GM12878 (cell line): ENCODE results near the gene USP17L27. TPM values are rescaled to one million over a fixed set of nuclear protein-coding genes. Genes with fewer than 3 reads are reported as not detected.
"Not testable (repeated sequence)": the region's sequence is repeated elsewhere in the genome, so short reads cannot be mapped to it uniquely, and the experiment has no call there.

Experiments
- ATAC-seq: fragments of 200-7000 bp; cut with Tn5 transposase; 3 replicates; pipeline ENCODE4 v1.9.1; 2020; ENCODE audit warnings: mild to moderate bottlenecking, moderate library complexity
- BruUV-seq: library from RNA; stranded (reverse); fragments of 400-500 nt; replicated peaks from 2 replicates; lab custom pipeline; 2021; lab: Mats Ljungman, UMichigan
- CTCF ChIA-PET: fragments of 300-600 bp; sonication (Branson Sonifier 250); formaldehyde crosslinking; extraction: SDS; loops from one replicate; lab custom pipeline; 2021; ENCODE audit warnings: inconsistent platforms; lab: Yijun Ruan, JAX
- POLR2A ChIA-PET: fragments of 350-600 bp; formaldehyde crosslinking; extraction: SDS; loops from one replicate; lab custom pipeline; 2021; ENCODE audit warnings: inconsistent platforms; lab: Charles Lee
- RAD21 ChIA-PET: fragments of 300-600 bp; sonication (Branson Sonifier 250); formaldehyde crosslinking; loops from one replicate; lab custom pipeline; 2023; ENCODE audit warnings: antibody characterized with exemption; ENCODE audit not compliant: unreplicated experiment; lab: Charles Lee
- SMC1A ChIA-PET: fragments of 300-600 bp; sonication (Branson Sonifier 250); formaldehyde crosslinking; loops from one replicate; lab custom pipeline; 2023; ENCODE audit not compliant: unreplicated experiment, uncharacterized antibody; lab: Charles Lee
- DNase-seq: peaks from one replicate; pipeline ENCODE4 v3.0.0-alpha.2; 2011; ENCODE audit warnings: low read depth, low spot score
- FAIRE-seq: peaks from 3 replicates; lab custom pipeline; 2011; peaks lifted over from hg19 to GRCh38; lab: Jason Lieb, UNC
- H2AFZ ChIP-seq: 2 replicates; pipeline ENCODE4 v1.6.0; 2011; ENCODE audit warnings: low read depth, low read length, control low read depth; ENCODE audit not compliant: control insufficient read depth
- H3K27ac ChIP-seq: 2 replicates; pipeline ENCODE4 v1.5.1; 2011; ENCODE audit warnings: control low read depth; ENCODE audit not compliant: control insufficient read depth, insufficient read depth
- H3K27me3 ChIP-seq, 2 experiments: replicated peaks in 1 of 2; 2 replicates each; pipeline versions ENCODE4 v1.6.0 to v1.6.1; 2011; ENCODE audit warnings: low read length in 1 of 2; ENCODE audit not compliant: control insufficient read depth in 2 of 2, insufficient read depth in 2 of 2
- H3K36me3 ChIP-seq, 2 experiments: 2 replicates each; pipeline ENCODE4 v1.5.1; 2011; ENCODE audit warnings: low read length in 1 of 2; ENCODE audit not compliant: control insufficient read depth in 2 of 2, insufficient read depth in 2 of 2
- H3K4me1 ChIP-seq: 2 replicates; pipeline ENCODE4 v1.6.1; 2011; ENCODE audit warnings: mild to moderate bottlenecking, low read length, moderate library complexity, mixed read lengths; ENCODE audit not compliant: control insufficient read depth, insufficient read depth
- H3K4me2 ChIP-seq: 2 replicates; pipeline ENCODE4 v1.6.0; 2011; ENCODE audit warnings: control low read depth; ENCODE audit not compliant: control insufficient read depth, insufficient read depth
- H3K4me3 ChIP-seq: fragments of 200-600 bp; sonication (generic); 2 replicates; pipeline ENCODE4 v1.5.1; 2016
- H3K79me2 ChIP-seq: 2 replicates; pipeline ENCODE4 v1.6.0; 2011; ENCODE audit warnings: low read length; ENCODE audit not compliant: control insufficient read depth, insufficient read depth
- H3K9ac ChIP-seq: 2 replicates; pipeline ENCODE4 v1.8.0; 2011; ENCODE audit warnings: low read length, control low read depth, mixed read lengths; ENCODE audit not compliant: control insufficient read depth, insufficient read depth
- H3K9me3 ChIP-seq: replicated peaks from 3 replicates; pipeline ENCODE4 v1.5.1; 2011; ENCODE audit warnings: mild to moderate bottlenecking, low read length; ENCODE audit not compliant: control insufficient read depth, insufficient read depth
- H4K20me1 ChIP-seq: 2 replicates; pipeline ENCODE4 v1.6.0; 2011; ENCODE audit not compliant: control insufficient read depth, insufficient read depth
- WGBS: methylation state at CpG from one replicate; pipeline ENCODE4 v1.1.6; 2016; ENCODE audit warnings: low lambda C conversion rate; ENCODE audit not compliant: insufficient replicate concordance, insufficient coverage; ENCODE audit errors: missing lambda C conversion rate; 5-methylcytosine and 5-hydroxymethylcytosine counted together
- in situ Hi-C: fragments of 300-500 bp; cut with MboI; formaldehyde crosslinking; loops from 9 replicates; pipeline ENCODE4 v1.14.3; 2018; ENCODE audit warnings: mixed read lengths
- intact Hi-C: fragments of 100-400 bp; cut with micrococcal nuclease; formaldehyde crosslinking; loops from one replicate; pipeline ENCODE4 v1.14.2; 2022; ENCODE audit not compliant: unreplicated experiment
- polyA plus RNA-seq, 11 experiments: library from polyadenylated mRNA; depleted of rRNA in 4 of 11; unstranded in 6 of 11; stranded (reverse) in 5 of 11; fragments of >200 nt; fragmentation: Nextera tagmentation in 4 of 11; fragmentation: Illumina TruSeq in 1 of 11; extraction: Ambion mirVana in 4 of 11; extraction: Trizol in 1 of 11; gene quantifications; 1 replicate in 1 of 11; 2 replicates in 10 of 11; pipeline versions ENCODE4 v1.2.1 to v1.2.3, GENCODE V29; 2011 to 2016; ENCODE audit warnings: inconsistent platforms in 2 of 11, missing spikeins in 2 of 11, low read depth in 1 of 11
- total RNA-seq, 4 experiments: library from RNA; depleted of rRNA in 3 of 4; stranded (reverse); fragments of >200 nt in 3 of 4; fragmentation: Illumina TruSeq in 1 of 4; extraction: Trizol in 1 of 4; gene quantifications; 2 replicates each; pipeline versions ENCODE4 v1.2.1 to v1.2.3, GENCODE V29; 2013 to 2021

The USP17L27 gene
- total and polyA plus RNA-seq, 10 of the 15 experiments (the other 5 are each of a cell fraction or from before 2014, with no cell fraction given): not detected

- H3K27me3 ChIP-seq, H3K9me3 ChIP-seq, POLR2A ChIA-PET, H3K4me3 ChIP-seq, H3K9ac ChIP-seq, ATAC-seq, in situ Hi-C loops, DNase-seq, H2AFZ ChIP-seq, SMC1A ChIA-PET, H3K4me1 ChIP-seq, intact Hi-C loops, H4K20me1 ChIP-seq, H3K4me2 ChIP-seq, CTCF ChIA-PET, BruUV-seq, FAIRE-seq, H3K36me3 ChIP-seq, H3K27ac ChIP-seq, RAD21 ChIA-PET, H3K79me2 ChIP-seq: not testable (repeated sequence)
- no CpG with 5 or more reads among the region's 18 CpGs for WGBS
These were observed 6.9 kb downstream of the USP17L27 start for GRCh38 chr4:9350866-9351265.

GRCh38 chr4:9353338-9353737 is 9.4 kb downstream of the USP17L27 start, which contains the start of gene USP17L29:
Gene USP17L29, plus strand, starts transcription at chr4:9353638. Its CDS starts 0 bp downstream, at chr4:9353638.
- H3K27ac ChIP-seq, DNase-seq, ATAC-seq, H3K4me2 ChIP-seq, H3K4me1 ChIP-seq, in situ Hi-C loops, H2AFZ ChIP-seq, CTCF ChIA-PET, H3K36me3 ChIP-seq, H3K4me3 ChIP-seq, FAIRE-seq, H4K20me1 ChIP-seq, SMC1A ChIA-PET, H3K79me2 ChIP-seq, intact Hi-C loops, H3K27me3 ChIP-seq, BruUV-seq, H3K9me3 ChIP-seq, H3K9ac ChIP-seq, POLR2A ChIA-PET, RAD21 ChIA-PET: not testable (repeated sequence)
- WGBS: no CpG with 5 or more reads among the region's 15 CpGs

GRCh38 chr4:9362829-9363228 is 18.9 kb downstream of the USP17L27 start, which contains the start of gene USP17L30:
Gene USP17L30, plus strand, starts transcription at chr4:9363129. Its CDS starts 0 bp downstream, at chr4:9363129.
- H3K27ac ChIP-seq, in situ Hi-C loops, CTCF ChIA-PET, H3K4me3 ChIP-seq, POLR2A ChIA-PET, BruUV-seq, RAD21 ChIA-PET, DNase-seq, H3K36me3 ChIP-seq, H3K4me1 ChIP-seq, ATAC-seq, H3K9ac ChIP-seq, H4K20me1 ChIP-seq, H3K27me3 ChIP-seq, intact Hi-C loops, H3K4me2 ChIP-seq, FAIRE-seq, SMC1A ChIA-PET, H3K9me3 ChIP-seq, H3K79me2 ChIP-seq, H2AFZ ChIP-seq: not testable (repeated sequence)
- WGBS: no CpG with 5 or more reads among the region's 15 CpGs

GRCh38 chr4:9379881-9380280 is 35.9 kb downstream of the USP17L27 start:
- BruUV-seq, RAD21 ChIA-PET, H3K79me2 ChIP-seq, intact Hi-C loops, H2AFZ ChIP-seq, H3K9me3 ChIP-seq, H3K27me3 ChIP-seq, POLR2A ChIA-PET, H3K4me3 ChIP-seq, SMC1A ChIA-PET, CTCF ChIA-PET, H3K9ac ChIP-seq, FAIRE-seq, ATAC-seq, DNase-seq, H3K27ac ChIP-seq, H3K36me3 ChIP-seq, H3K4me2 ChIP-seq, H3K4me1 ChIP-seq, in situ Hi-C loops, H4K20me1 ChIP-seq: not testable (repeated sequence)
- 11% methylated on average over 1 of the region's 1 CpG for WGBS
